Activated CD4-positive, alpha-beta T cell treated with anti-CD3 and anti-CD28 coated beads for 4 hours (primary cell): ENCODE measurements around the gene CCDC192.

Experiments
- DNase-seq, 2 donors: peaks; one replicate each; pipeline ENCODE4 v3.0.0-alpha.2; 2020

The CCDC192 gene

GRCh38 chr5:127892467-127893207, 189.4 kb downstream of the CCDC192 start:
- no peak for DNase-seq

- no peak for DNase-seq
Measured at GRCh38 chr5:127893232-127893631, 190.0 kb downstream of the CCDC192 start.

- no peak for DNase-seq
Measured at GRCh38 chr5:127894461-127894860, 191.3 kb downstream of the CCDC192 start.

GRCh38 chr5:127898551-127899213, 195.5 kb downstream of the CCDC192 start:
- DNase-seq, result no peak

- DNase-seq, result no peak
Measured at GRCh38 chr5:127899214-127899610, 196.0 kb downstream of the CCDC192 start.

GRCh38 chr5:127906562-127907204, 203.5 kb downstream of the CCDC192 start:
- DNase-seq, result no peak

- no peak for DNase-seq
Measured at GRCh38 chr5:127907907-127908306, 204.7 kb downstream of the CCDC192 start.

- no peak for DNase-seq
Measured at GRCh38 chr5:127909066-127909465, 205.9 kb downstream of the CCDC192 start.

- no peak for DNase-seq
Measured at GRCh38 chr5:127909821-127910220, 206.6 kb downstream of the CCDC192 start.

- DNase-seq, result no peak
Measured at GRCh38 chr5:127910307-127910956, 207.2 kb downstream of the CCDC192 start.

GRCh38 chr5:127911619-127912018, 208.4 kb downstream of the CCDC192 start:
- no peak for DNase-seq

- DNase-seq, result no peak
Measured at GRCh38 chr5:127912411-127912810, 209.2 kb downstream of the CCDC192 start.

- DNase-seq, result no peak
Measured at GRCh38 chr5:127916885-127917573, 213.8 kb downstream of the CCDC192 start.

- DNase-seq, result no peak
Measured at GRCh38 chr5:127919006-127919796, 216.0 kb downstream of the CCDC192 start.

GRCh38 chr5:127919818-127920217, 216.6 kb downstream of the CCDC192 start:
- DNase-seq, result no peak

GRCh38 chr5:127920936-127921335, 217.7 kb downstream of the CCDC192 start:
- no peak for DNase-seq

GRCh38 chr5:127922603-127923002, 219.4 kb downstream of the CCDC192 start:
- DNase-seq, result no peak

GRCh38 chr5:127923804-127924570, 220.8 kb downstream of the CCDC192 start:
- no peak for DNase-seq

- no peak for DNase-seq
Measured at GRCh38 chr5:127924606-127925005, 221.4 kb downstream of the CCDC192 start.

- no peak for DNase-seq
Measured at GRCh38 chr5:127925916-127926315, 222.7 kb downstream of the CCDC192 start.

GRCh38 chr5:127926974-127927373, 223.8 kb downstream of the CCDC192 start:
- DNase-seq, result no peak
